NCI-H526 (cell line): ENCODE data around the gene KCNH5.

ENCODE experiments used
- DNase-seq, 2 experiments: peaks; one replicate each; lab custom pipeline; 2025; lab: John Stamatoyannopoulos, UW

The KCNH5 gene

GRCh38 chr14:62739647-62740046 is 305.6 kb downstream of the KCNH5 start:
- DNase-seq: no peak

GRCh38 chr14:62736048-62737043 is 308.9 kb downstream of the KCNH5 start:
- DNase-seq: no peak

- DNase-seq: no peak
Observed at GRCh38 chr14:62734831-62735230, 310.4 kb downstream of the KCNH5 start.

GRCh38 chr14:62722406-62722805 is 322.9 kb downstream of the KCNH5 start:
- DNase-seq: no peak

GRCh38 chr14:62718629-62719028 is 326.6 kb downstream of the KCNH5 start:
- no peak for DNase-seq

GRCh38 chr14:62711351-62712023 is 333.8 kb downstream of the KCNH5 start:
- no peak for DNase-seq

GRCh38 chr14:62710811-62711210 is 334.4 kb downstream of the KCNH5 start:
- no peak for DNase-seq

- no peak for DNase-seq
Observed at GRCh38 chr14:62709773-62710172, 335.5 kb downstream of the KCNH5 start.

GRCh38 chr14:62706217-62706616 is 339.0 kb downstream of the KCNH5 start:
- no peak for DNase-seq

- DNase-seq: no peak
Observed at GRCh38 chr14:62697461-62697860, 347.8 kb downstream of the KCNH5 start.

GRCh38 chr14:62696929-62697328 is 348.3 kb downstream of the KCNH5 start:
- DNase-seq: no peak

- DNase-seq: no peak
Observed at GRCh38 chr14:62696331-62696924, 348.8 kb downstream of the KCNH5 start.

- DNase-seq: no peak
Observed at GRCh38 chr14:62694075-62694474, 351.2 kb downstream of the KCNH5 start.

- DNase-seq: no peak
Observed at GRCh38 chr14:62692490-62693106, 352.7 kb downstream of the KCNH5 start.

- no peak for DNase-seq
Observed at GRCh38 chr14:62691647-62692489, 353.4 kb downstream of the KCNH5 start.

GRCh38 chr14:62689733-62690132 is 355.5 kb downstream of the KCNH5 start:
- DNase-seq: no peak

- DNase-seq: no peak
Observed at GRCh38 chr14:62687818-62688217, 357.4 kb downstream of the KCNH5 start.

GRCh38 chr14:62684376-62684775 is 360.9 kb downstream of the KCNH5 start:
- no peak for DNase-seq

- no peak for DNase-seq
Observed at GRCh38 chr14:62682208-62682607, 363.1 kb downstream of the KCNH5 start.

GRCh38 chr14:62674563-62675237 is 370.6 kb downstream of the KCNH5 start:
- DNase-seq: no peak
